Measurements from ENCODE around the gene WFDC2.

GRCh38 chr20:45427236-45428149 is 42.1 kb upstream of the WFDC2 start:
- TF ChIP-seq, protein P1, sequence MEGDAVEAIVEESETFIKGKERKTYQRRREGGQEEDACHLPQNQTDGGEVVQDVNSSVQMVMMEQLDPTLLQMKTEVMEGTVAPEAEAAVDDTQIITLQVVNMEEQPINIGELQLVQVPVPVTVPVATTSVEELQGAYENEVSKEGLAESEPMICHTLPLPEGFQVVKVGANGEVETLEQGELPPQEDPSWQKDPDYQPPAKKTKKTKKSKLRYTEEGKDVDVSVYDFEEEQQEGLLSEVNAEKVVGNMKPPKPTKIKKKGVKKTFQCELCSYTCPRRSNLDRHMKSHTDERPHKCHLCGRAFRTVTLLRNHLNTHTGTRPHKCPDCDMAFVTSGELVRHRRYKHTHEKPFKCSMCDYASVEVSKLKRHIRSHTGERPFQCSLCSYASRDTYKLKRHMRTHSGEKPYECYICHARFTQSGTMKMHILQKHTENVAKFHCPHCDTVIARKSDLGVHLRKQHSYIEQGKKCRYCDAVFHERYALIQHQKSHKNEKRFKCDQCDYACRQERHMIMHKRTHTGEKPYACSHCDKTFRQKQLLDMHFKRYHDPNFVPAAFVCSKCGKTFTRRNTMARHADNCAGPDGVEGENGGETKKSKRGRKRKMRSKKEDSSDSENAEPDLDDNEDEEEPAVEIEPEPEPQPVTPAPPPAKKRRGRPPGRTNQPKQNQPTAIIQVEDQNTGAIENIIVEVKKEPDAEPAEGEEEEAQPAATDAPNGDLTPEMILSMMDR (tag by site-specific recombination; IDR thresholded peaks at IDR 0.05), result no peak
- TF ChIP-seq SP2 (tag by site-specific recombination; IDR thresholded peaks at IDR 0.05), result no peak
- TF ChIP-seq, protein P2, sequence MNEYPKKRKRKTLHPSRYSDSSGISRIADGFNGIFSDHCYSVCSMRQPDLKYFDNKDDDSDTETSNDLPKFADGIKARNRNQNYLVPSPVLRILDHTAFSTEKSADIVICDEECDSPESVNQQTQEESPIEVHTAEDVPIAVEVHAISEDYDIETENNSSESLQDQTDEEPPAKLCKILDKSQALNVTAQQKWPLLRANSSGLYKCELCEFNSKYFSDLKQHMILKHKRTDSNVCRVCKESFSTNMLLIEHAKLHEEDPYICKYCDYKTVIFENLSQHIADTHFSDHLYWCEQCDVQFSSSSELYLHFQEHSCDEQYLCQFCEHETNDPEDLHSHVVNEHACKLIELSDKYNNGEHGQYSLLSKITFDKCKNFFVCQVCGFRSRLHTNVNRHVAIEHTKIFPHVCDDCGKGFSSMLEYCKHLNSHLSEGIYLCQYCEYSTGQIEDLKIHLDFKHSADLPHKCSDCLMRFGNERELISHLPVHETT (tag by site-specific recombination; IDR thresholded peaks at IDR 0.05), result no peak
- TF ChIP-seq ZNF501 (tag by site-specific recombination; IDR thresholded peaks at IDR 0.05), result no peak
